GM23248 (cell line): ENCODE results near the gene MAPKAPK5.

Source experiments
- EZH2 ChIP-seq: fragments of 200-600 bp; sonication (generic); IDR thresholded peaks from 2 replicates; pipeline ENCODE4 v1.6.1; 2018; ENCODE audit warnings: antibody characterized with exemption, mild to moderate bottlenecking; ENCODE audit not compliant: insufficient read depth, poor library complexity, severe bottlenecking
- EZH2phosphoT487 ChIP-seq: fragments of 200-600 bp; sonication (generic); IDR thresholded peaks from 2 replicates; pipeline ENCODE4 v1.6.1; 2018; ENCODE audit warnings: antibody characterized with exemption, moderate library complexity, mild to moderate bottlenecking, low read depth; ENCODE audit not compliant: insufficient read depth

DNA sequence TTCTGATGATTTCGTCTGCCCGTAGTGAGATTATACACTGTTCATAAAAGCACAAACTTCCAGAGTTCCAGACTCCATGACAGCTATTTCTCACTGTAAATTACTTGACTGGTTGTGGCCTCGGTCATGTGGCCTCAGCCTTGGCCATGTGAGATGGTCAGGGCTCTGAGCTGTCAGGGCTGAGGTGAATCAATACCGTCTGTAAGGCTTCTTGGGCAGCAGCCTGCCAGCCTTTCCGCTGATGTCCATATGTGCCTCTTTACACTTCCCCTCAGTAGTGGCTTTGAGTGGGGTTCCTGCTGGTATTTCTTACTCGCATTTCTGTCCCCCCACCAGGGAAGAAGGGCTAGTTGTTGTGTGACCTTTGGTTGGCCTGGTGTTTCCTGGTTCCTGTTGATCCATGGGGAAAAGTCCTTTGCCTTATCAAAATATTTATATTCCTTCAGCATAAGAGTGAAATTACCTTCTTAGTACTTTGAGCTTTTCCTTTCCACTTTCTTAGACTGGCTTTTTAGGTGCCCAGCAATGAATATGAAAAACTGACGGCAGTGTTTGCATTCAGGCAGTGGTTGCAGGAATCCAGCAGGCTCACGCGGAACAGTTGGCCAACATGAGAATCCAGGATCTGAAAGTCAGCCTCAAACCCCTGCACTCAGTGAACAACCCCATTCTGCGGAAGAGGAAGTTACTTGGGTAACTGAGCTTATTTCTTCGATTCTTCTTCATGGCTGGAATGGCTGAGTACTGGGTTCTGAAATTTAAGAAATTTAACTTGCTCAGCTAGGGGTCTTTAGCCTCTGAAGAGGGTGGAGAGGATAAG is 46.1 kb downstream of the MAPKAPK5 start:
- TF ChIP-seq EZH2 (no peak), EZH2phosphoT487 (no peak)
